HUES64 (cell line): ENCODE measurements around the gene RRP9.

Source experiments
- H3K27ac ChIP-seq: 2 replicates; pipeline ENCODE4 v1.7.0; 2013; ENCODE audit warnings: low read depth, low read length, inconsistent platforms
- H3K27me3 ChIP-seq: 2 replicates; pipeline ENCODE4 v1.6.1; 2013; ENCODE audit warnings: mild to moderate bottlenecking, low read length; ENCODE audit not compliant: insufficient read depth
- H3K36me3 ChIP-seq: 2 replicates; pipeline ENCODE4 v1.6.1; 2013; ENCODE audit warnings: mild to moderate bottlenecking, low read length; ENCODE audit not compliant: insufficient read depth
- H3K4me1 ChIP-seq: 2 replicates; pipeline ENCODE4 v1.6.1; 2013; ENCODE audit warnings: mild to moderate bottlenecking, low read length, moderate library complexity; ENCODE audit not compliant: insufficient read depth
- H3K4me3 ChIP-seq: 2 replicates; pipeline ENCODE4 v1.5.1; 2013; ENCODE audit warnings: mild to moderate bottlenecking, low read length, moderate library complexity
- H3K9ac ChIP-seq: 2 replicates; pipeline ENCODE4 v1.6.1; 2013; ENCODE audit warnings: mild to moderate bottlenecking, low read depth, low read length
- H3K9me3 ChIP-seq: 2 replicates; pipeline ENCODE4 v1.6.1; 2013; ENCODE audit warnings: low read depth, low read length; ENCODE audit not compliant: insufficient read depth
- WGBS: fragments of 150-250, 120-280 bp; methylation state at CpG from one replicate; pipeline ENCODE4 v1.1.7; 2013; ENCODE audit warnings: missing lambda C conversion rate; 5-methylcytosine and 5-hydroxymethylcytosine counted together

The RRP9 gene

DNA sequence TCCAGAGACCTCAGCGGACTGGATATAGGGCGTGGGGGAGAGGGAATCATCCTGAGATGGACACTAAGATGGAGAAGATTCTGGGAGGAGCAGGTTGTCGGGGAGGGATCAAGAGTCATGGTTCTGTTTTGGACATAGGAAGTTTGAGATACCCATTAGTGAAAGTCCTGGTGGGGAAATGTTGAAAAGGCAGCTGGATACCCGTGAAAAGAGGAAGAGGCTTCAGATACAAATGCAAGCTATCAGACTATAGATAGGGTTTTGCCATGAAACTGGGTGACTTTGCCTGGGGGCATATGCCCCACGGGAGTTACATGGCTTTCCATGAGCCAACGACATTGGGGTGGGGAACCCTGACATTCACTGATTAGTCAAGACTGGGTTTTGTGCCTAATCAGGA, 12.4 kb upstream of the RRP9 start:
- Histone ChIP-seq H3K27ac (no peak overlapping the region), H3K4me3 (no peak overlapping the region), H3K9ac (no peak overlapping the region), H3K9me3 (no peaks in the 10 kb centered on the region), H3K27me3 (peaks cover 70% of the 10 kb centered on the region), H3K36me3 (no peaks in the 10 kb centered on the region), H3K4me1 (no peaks in the 10 kb centered on the region)
- 87% methylated on average over 6 of the region's 6 CpGs for WGBS

DNA sequence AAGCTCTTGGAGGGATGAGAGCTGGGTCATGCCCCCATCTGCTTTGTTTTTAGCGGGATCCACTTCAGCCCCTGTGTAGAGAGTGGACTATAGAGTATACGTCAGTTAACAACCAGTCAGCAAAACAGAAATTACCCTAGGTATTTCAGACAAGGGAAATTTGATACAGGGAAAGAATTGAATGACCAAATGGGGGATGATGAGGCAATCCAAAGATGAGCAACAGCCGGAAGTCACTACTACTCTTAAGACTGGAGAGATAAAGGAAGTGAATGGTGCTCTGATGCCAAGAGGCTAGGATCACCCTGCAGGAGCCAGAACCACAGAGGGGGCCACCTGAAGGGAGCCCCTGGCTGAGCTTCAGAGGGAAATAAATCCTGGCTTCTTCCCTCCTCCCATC, 11.7 kb upstream of the RRP9 start:
- WGBS = 87% methylated on average over 3 of the region's 3 CpGs
- no peak overlapping the region for H3K27ac ChIP-seq
- H3K9me3 ChIP-seq = no peaks in the 10 kb centered on the region
- H3K4me1 ChIP-seq = no peaks in the 10 kb centered on the region
- peaks cover 70% of the 10 kb centered on the region for H3K27me3 ChIP-seq
- H3K4me3 ChIP-seq = no peak overlapping the region
- H3K9ac ChIP-seq = no peak overlapping the region
- H3K36me3 ChIP-seq = no peaks in the 10 kb centered on the region

DNA sequence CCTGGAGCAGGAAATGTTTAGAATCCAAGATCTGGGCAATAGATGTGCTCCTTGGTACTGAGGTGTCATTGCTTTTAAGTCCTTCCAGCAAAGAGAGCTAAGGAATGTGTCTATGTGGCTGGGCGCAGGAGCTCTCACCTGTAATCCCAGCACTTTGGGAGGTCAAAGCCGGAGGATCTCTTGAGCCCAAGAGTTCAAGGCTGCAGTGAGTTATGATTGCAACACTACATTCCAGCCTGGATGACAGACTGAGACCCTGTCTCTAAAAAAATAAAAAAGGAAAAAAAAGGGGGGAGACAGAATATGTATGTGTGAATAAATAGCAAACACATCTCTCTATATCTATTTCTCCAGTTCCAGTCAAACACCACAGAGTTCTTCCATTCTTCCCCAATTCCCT, 9.2 kb upstream of the RRP9 start:
- Histone ChIP-seq H3K9me3 (no peaks in the 10 kb centered on the region), H3K9ac (no peak overlapping the region), H3K36me3 (no peaks in the 10 kb centered on the region), H3K27me3 (peaks cover 55% of the 10 kb centered on the region), H3K27ac (no peak overlapping the region), H3K4me3 (no peak overlapping the region), H3K4me1 (no peaks in the 10 kb centered on the region)
- WGBS = 94% methylated on average over 2 of the region's 2 CpGs

GRCh38 chr3:51949121-51949520, 7.4 kb upstream of the RRP9 start:
- Histone ChIP-seq H3K9me3 (no peaks in the 10 kb centered on the region), H3K9ac (no peak overlapping the region), H3K27me3 (peaks cover 37% of the 10 kb centered on the region), H3K4me3 (no peak overlapping the region), H3K4me1 (no peaks in the 10 kb centered on the region), H3K36me3 (no peaks in the 10 kb centered on the region), H3K27ac (no peak overlapping the region)
- WGBS = 92% methylated on average over 5 of the region's 5 CpGs

GRCh38 chr3:51948016-51948580, 6.4 kb upstream of the RRP9 start:
- no peaks in the 10 kb centered on the region for H3K9me3 ChIP-seq
- H3K27ac ChIP-seq = no peak overlapping the region
- H3K36me3 ChIP-seq = no peaks in the 10 kb centered on the region
- H3K4me3 ChIP-seq = no peak overlapping the region
- H3K4me1 ChIP-seq = no peaks in the 10 kb centered on the region
- 88% methylated on average over 10 of the region's 10 CpGs for WGBS
- H3K9ac ChIP-seq = no peak overlapping the region
- H3K27me3 ChIP-seq = peaks cover 27% of the 10 kb centered on the region

DNA sequence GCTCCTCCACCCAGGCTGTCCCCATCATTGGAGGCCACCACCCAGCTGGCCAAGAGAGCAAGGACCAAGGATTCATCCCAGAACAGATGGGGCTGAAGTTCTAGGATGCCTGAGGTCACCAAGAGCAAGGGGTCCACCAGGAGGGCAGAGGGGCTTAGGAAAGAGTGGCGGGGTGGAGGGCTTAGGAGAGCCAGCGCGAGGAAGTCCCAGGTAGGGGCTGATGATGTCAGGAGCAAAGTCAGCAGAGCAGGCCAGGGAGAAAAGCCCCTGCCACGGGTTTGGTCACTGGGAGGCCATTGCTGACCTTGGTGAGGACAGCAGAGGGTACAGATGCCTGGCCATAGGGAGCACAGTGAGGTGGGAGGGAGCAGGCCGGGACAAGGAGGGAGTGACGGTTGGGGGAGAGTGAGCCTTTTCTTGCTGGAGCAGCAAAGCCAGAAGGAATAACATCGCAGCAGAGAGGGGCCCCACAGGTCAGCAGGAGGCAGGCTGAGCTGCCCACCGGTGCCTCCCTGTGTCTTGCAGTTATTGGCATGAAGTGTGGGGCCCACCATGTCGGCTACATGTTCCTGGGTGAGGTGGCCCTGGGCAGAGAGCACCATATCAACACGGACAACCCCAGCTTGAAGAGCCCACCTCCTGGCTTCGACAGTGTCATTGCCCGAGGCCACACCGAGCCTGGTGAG, 5.7 kb upstream of the RRP9 start:
- 75% methylated on average over 13 of the region's 13 CpGs for WGBS
- Histone ChIP-seq H3K9me3 (no peaks in the 10 kb centered on the region), H3K27me3 (peaks cover 25% of the 10 kb centered on the region), H3K27ac (no peak overlapping the region), H3K4me3 (no peak overlapping the region), H3K9ac (no peak overlapping the region; the same call in 1 of the 2 replicates), H3K36me3 (no peaks in the 10 kb centered on the region), H3K4me1 (peaks cover 3% of the 10 kb centered on the region; the same call in 1 of the 2 replicates)

- Histone ChIP-seq H3K27ac (no peak overlapping the region), H3K9me3 (no peaks in the 10 kb centered on the region), H3K4me1 (peaks cover 4% of the 10 kb centered on the region; the same call in 1 of the 2 replicates), H3K27me3 (peaks cover 20% of the 10 kb centered on the region), H3K9ac (no peak overlapping the region), H3K36me3 (no peaks in the 10 kb centered on the region), H3K4me3 (no peak overlapping the region)
- WGBS = 90% methylated on average over 4 of the region's 4 CpGs
Measured at GRCh38 chr3:51946796-51947195, 5.1 kb upstream of the RRP9 start.

GRCh38 chr3:51945926-51946705, 4.4 kb upstream of the RRP9 start:
- Histone ChIP-seq H3K27ac (no peak overlapping the region), H3K4me1 (peaks cover 4% of the 10 kb centered on the region; the same call in 1 of the 2 replicates), H3K4me3 (no peak overlapping the region), H3K36me3 (no peaks in the 10 kb centered on the region), H3K9ac (no peak overlapping the region), H3K9me3 (no peaks in the 10 kb centered on the region), H3K27me3 (peaks cover 15% of the 10 kb centered on the region)
- 94% methylated on average over 14 of the region's 14 CpGs for WGBS

- 90% methylated on average over 18 of the region's 18 CpGs for WGBS
- Histone ChIP-seq H3K9me3 (no peaks in the 10 kb centered on the region), H3K4me1 (peaks cover 4% of the 10 kb centered on the region; the same call in 1 of the 2 replicates), H3K27ac (no peak overlapping the region), H3K27me3 (peaks cover 6% of the 10 kb centered on the region), H3K9ac (no peak overlapping the region), H3K4me3 (no peak overlapping the region), H3K36me3 (no peaks in the 10 kb centered on the region)
Measured at GRCh38 chr3:51945031-51945840, 3.5 kb upstream of the RRP9 start.

- WGBS = 90% methylated on average over 11 of the region's 11 CpGs
- Histone ChIP-seq H3K36me3 (peaks cover 3% of the 10 kb centered on the region), H3K9me3 (no peaks in the 10 kb centered on the region), H3K27me3 (no peaks in the 10 kb centered on the region; the same call in 1 of the 2 replicates), H3K9ac (no peak overlapping the region), H3K27ac (no peak overlapping the region), H3K4me3 (no peak overlapping the region), H3K4me1 (peaks cover 4% of the 10 kb centered on the region; the same call in 1 of the 2 replicates)
Measured at GRCh38 chr3:51944451-51945021, 2.8 kb upstream of the RRP9 start.
